HG02610 (cell line): ENCODE results near the gene MYL6.

ENCODE experiments used
- ATAC-seq: cut with Tn5 transposase; IDR thresholded peaks from one replicate; pipeline ENCODE4 v1.9.1; 2021; ENCODE audit warnings: mild to moderate bottlenecking, moderate library complexity; ENCODE audit not compliant: unreplicated experiment

Gene MYL6

GRCh38 chr12:56129206-56129941 is 28.8 kb upstream of the MYL6 start:
- peak; percentile 25 for ATAC-seq

DNA sequence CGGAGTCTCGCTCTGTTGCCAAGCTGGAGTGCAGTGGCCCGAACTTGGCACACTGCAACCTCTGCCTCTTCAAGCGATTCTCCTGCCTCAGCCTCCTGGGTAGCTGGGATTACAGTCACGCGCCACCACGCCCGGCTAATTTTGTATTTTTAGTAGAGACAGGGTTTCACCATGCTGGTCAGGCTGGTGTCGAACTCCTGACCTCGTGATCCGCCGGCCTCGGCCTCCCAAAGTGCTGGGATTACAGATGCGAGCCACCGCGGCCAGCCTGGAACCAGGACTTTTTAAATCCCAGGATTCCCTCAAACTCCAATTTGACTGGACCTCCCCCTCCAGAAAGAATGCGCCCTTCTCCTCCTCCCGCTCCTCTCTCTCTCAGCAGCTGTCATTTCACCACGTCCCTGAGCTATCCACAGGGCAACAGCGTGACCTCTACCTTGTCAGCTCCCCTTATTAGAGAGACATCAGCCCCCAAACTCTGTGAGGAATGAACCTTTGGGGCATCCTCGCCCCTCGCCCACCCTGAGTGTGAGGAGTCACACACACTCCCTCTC is 28.1 kb upstream of the MYL6 start:
- no peak for ATAC-seq

DNA sequence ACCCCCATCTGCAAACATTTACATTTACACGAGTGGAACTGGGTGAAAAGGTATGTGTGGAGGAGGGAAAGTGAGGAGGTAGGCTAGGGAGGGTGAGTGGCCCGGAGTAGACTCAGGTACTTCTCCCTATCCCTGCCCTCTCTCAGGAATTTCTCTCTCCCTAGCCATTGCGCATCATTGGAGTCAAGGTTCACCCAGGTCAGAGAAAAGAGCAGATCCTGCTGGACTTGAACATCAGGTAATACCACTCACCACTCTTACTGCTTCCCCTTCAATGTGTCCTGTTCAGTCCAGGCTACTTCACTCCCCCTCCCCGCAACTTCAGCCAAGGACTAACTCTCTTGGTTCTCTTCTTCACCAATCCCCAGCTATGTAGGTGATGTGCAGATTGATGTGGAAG is 27.3 kb upstream of the MYL6 start:
- no peak for ATAC-seq

GRCh38 chr12:56134897-56135296 is 23.3 kb upstream of the MYL6 start:
- no peak for ATAC-seq

DNA sequence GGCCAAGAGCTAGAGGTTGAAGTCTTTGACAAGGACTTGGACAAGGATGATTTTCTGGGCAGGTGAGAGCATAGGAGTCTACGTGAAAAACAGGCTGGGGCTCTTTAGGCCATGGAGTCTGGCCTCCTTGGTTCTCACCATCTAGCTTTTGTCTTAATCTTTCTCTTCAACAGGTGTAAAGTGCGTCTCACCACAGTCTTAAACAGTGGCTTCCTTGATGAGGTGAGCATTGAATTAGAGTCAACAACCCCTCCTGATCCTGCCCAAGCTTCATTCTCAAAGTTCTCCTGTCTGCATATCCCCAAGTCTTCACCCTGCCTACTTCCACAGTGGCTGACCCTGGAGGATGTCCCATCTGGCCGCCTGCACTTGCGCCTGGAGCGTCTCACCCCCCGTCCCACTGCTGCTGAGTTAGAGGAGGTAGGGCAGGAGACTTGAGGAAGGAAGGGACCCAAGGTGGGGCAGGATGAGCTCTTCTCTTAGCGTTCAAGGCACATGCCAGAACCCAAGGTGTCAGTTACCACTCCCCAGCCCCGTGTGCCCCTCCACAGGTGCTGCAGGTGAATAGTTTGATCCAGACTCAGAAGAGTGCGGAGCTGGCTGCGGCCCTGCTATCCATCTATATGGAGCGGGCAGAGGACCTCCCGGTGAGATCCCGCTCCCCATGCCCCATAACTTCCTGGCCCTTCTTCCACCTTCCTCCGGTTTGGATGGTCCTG is 20.1 kb upstream of the MYL6 start:
- no peak for ATAC-seq

DNA sequence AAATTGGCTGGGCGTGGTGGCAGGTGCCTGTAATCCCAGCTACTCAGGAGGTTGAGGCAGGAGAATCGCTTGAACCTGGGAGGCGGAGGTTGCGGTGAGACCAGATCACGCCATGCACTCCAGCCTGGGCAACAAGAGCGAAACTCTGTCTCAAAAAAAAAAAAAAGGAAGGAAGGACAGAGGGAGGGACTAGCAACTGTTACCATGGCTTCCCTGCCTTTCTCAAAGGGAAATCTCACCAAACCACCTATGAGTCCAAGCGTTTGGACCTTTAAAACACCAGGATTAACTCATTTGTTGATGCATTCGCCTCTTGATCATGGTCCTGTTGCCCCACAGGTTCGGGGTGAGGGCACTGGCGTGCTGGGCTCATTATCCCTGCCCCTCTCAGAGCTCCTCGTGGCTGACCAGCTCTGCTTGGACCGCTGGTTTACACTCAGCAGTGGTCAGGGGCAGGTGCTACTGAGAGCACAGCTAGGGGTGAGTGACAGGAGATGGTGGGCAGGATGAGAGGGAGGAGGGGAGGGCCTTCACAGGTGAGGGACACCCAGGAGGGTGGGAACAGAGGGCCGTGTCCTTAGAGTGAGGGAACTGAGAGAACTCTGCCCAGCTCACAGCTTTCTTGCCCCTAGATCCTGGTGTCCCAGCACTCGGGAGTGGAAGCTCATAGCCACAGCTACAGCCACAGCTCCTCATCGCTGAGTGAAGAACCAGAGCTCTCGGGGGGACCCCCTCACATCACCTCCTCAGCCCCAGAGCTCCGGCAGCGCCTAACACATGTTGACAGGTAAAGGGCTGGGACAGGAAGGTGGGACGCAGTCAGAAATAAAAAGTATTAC is 16.0 kb upstream of the MYL6 start:
- no peak for ATAC-seq

GRCh38 chr12:56143217-56143616 is 14.9 kb upstream of the MYL6 start:
- ATAC-seq: no peak

GRCh38 chr12:56143870-56144269 is 14.3 kb upstream of the MYL6 start:
- no peak for ATAC-seq

DNA sequence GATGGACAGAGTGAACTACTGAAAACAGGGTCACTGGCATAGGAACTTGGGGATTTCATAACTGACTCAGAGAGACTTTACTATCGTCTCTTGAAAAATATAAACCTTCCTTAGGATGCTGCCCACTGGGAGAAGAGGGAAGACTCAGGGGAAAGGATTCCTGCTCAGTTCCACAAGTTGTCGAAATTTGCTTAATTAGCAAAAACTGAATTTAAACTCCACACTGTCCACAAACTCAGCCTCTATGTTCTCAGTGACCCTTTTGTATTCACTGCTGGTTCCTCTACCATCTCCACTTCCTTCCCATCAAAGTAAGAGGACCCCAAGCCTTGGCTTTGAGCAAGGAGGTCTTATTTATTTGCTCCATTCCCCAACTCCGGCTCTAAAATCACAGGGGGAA is 12.9 kb upstream of the MYL6 start:
- ATAC-seq: no peak

- ATAC-seq: no peak
Observed at GRCh38 chr12:56146492-56147460, 11.4 kb upstream of the MYL6 start.

GRCh38 chr12:56150563-56150962 is 7.6 kb upstream of the MYL6 start:
- no peak for ATAC-seq

DNA sequence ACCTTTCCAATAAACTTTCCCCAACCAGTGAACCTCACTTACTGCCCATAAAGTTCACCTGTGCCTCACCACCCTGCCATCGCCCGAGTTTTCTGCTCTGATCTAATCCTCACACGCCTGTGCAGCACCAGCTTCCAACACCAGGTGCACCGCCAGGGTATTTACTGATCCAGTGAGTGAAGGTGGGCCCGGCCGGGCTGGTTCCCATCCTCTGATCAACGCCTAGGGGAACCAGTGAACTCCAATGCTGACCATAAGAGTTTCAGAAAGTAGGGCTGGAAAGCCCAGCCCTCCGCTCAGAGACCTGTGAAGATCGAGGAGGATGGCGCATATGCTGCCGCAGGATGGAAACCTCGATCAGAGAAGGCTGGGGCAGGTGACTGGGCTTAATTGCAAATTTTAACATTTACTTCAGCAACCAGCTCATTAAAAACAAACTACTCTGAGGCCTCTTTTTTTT is 6.5 kb upstream of the MYL6 start:
- peak; percentile 60 for ATAC-seq

- ATAC-seq: peak; percentile 86
Observed at GRCh38 chr12:56152132-56152755, 5.9 kb upstream of the MYL6 start, which contains the start of gene MYL6B. MYL6B (plus strand) TSS chr12:56152587; CDS start chr12:56153919, 1,332 bp downstream.

- no peak for ATAC-seq
Observed at GRCh38 chr12:56152756-56153677, 5.1 kb upstream of the MYL6 start.

- ATAC-seq: no peak
Observed at GRCh38 chr12:56153678-56154065, 4.5 kb upstream of the MYL6 start.

DNA sequence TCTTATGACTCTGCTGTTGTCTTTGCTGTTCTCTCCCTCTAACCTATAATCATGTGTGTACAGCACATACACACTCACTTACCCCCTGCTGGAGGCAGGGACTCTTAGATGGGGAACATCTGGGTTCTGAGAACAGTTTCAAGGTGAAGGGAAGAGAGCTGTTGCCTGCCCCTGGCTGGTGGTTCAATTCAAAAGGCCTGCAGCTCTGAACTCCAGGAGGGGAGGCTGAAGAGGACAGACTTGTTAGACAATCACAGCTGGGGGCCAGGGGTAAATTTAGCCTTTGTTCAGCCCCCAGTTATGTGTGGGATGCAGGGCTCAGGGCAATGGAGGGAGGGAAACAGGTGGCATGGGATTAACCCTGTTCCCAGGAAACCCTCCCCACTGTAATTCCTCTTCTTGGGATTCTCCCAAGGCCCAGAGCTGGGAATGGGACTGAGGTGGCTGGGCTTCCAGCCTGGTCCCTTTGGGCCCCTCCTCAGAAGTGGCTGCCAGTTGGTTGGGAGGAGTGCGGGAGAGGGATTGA is 3.9 kb upstream of the MYL6 start:
- ATAC-seq: no peak

GRCh38 chr12:56154818-56155217 is 3.3 kb upstream of the MYL6 start:
- ATAC-seq: no peak

DNA sequence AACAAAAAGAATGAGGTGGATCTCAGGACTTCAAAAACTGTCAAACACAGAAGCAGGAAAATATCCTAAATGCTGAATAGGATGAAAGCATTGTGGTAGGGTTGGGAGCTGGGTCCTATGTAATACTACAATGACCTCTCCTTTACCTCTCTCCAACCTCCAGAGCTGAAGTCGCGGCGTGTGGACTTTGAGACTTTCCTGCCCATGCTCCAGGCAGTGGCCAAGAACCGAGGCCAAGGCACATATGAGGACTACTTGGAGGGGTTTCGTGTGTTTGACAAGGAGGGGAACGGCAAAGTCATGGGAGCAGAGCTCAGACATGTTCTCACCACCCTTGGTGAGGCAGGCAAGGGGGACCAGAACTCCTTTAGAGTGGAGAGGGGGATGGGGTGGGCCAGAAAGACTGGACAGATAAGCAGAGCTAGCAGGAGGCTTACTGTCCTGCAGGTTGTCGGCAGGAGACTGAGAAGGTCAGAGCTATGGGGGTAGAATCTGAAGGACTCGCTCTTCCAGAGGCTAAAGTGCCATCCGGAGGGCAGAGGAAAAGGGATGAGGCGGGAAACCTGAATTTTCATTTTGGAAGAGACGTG is 2.8 kb upstream of the MYL6 start:
- no peak for ATAC-seq
